Mesenchymal stem cell (in vitro differentiated cells and primary cell): Measurements from ENCODE around the gene GABRA6.

Experiments used
- DNase-seq: peaks from one replicate; pipeline ENCODE4 v3.0.0-alpha.2; 2013
- H2AFZ ChIP-seq: one replicate; pipeline ENCODE4 v1.6.1; 2013; ENCODE audit warnings: low read depth, mild to moderate bottlenecking, control low read depth, inconsistent platforms, low read length, moderate library complexity
- H2AK5ac ChIP-seq: 2 replicates; pipeline ENCODE4 v1.6.1; 2013; ENCODE audit warnings: low read length, moderate library complexity, mild to moderate bottlenecking, inconsistent platforms; ENCODE audit not compliant: severe bottlenecking
- H2BK120ac ChIP-seq: one replicate; pipeline ENCODE4 v1.6.1; 2013; ENCODE audit warnings: low read depth, mild to moderate bottlenecking, inconsistent platforms, low read length, moderate library complexity
- H2BK12ac ChIP-seq, 2 experiments: one replicate each; pipeline ENCODE4 v1.6.1; 2013; ENCODE audit warnings: inconsistent platforms in 2 of 2, low read length in 2 of 2, mild to moderate bottlenecking in 2 of 2, moderate library complexity in 2 of 2, control low read depth in 1 of 2
- H2BK15ac ChIP-seq: one replicate; pipeline ENCODE4 v1.6.1; 2013; ENCODE audit warnings: mild to moderate bottlenecking, low read depth, inconsistent platforms; ENCODE audit not compliant: poor library complexity, severe bottlenecking
- H2BK5ac ChIP-seq: 2 replicates; pipeline ENCODE4 v1.6.1; 2013; ENCODE audit warnings: low read depth, mild to moderate bottlenecking, low read length, control low read depth, inconsistent platforms; ENCODE audit not compliant: poor library complexity, severe bottlenecking
- H3K14ac ChIP-seq, 2 experiments: one replicate each; pipeline ENCODE4 v1.6.1; 2013; ENCODE audit warnings: inconsistent platforms in 2 of 2, low read length in 2 of 2, control low read depth in 1 of 2, mild to moderate bottlenecking in 1 of 2, moderate library complexity in 1 of 2
- H3K18ac ChIP-seq, 2 experiments: one replicate each; pipeline ENCODE4 v1.6.1; 2013; ENCODE audit warnings: inconsistent platforms in 2 of 2, low read length in 2 of 2, control low read depth in 1 of 2, low read depth in 1 of 2, mild to moderate bottlenecking in 1 of 2
- H3K23ac ChIP-seq, 2 experiments: one replicate each; pipeline ENCODE4 v1.6.1; 2013; ENCODE audit warnings: inconsistent platforms in 2 of 2, low read length in 2 of 2, mild to moderate bottlenecking in 2 of 2, moderate library complexity in 2 of 2, control low read depth in 1 of 2
- H3K27ac ChIP-seq: 2 replicates; pipeline ENCODE4 v1.5.1; 2013; ENCODE audit warnings: mild to moderate bottlenecking, moderate library complexity, low read length, control low read depth, inconsistent platforms; ENCODE audit not compliant: poor library complexity, severe bottlenecking
- H3K27me3 ChIP-seq, 2 experiments: 2 replicates each; pipeline versions ENCODE4 v1.6.1 to v1.7.0; 2013; ENCODE audit warnings: low read length in 2 of 2, mild to moderate bottlenecking in 2 of 2, moderate library complexity in 2 of 2, control low read depth in 1 of 2, inconsistent platforms in 1 of 2; ENCODE audit not compliant: control insufficient read depth in 1 of 2, insufficient read depth in 1 of 2
- H3K36me3 ChIP-seq, 2 experiments: 2 replicates each; pipeline versions ENCODE4 v1.6.1 to v1.7.0; 2013; ENCODE audit warnings: low read length in 2 of 2, control low read depth in 1 of 2, inconsistent platforms in 1 of 2, low read depth in 1 of 2, mild to moderate bottlenecking in 1 of 2; ENCODE audit not compliant: insufficient read depth in 2 of 2, control insufficient read depth in 1 of 2
- H3K4ac ChIP-seq, 2 experiments: one replicate each; pipeline ENCODE4 v1.6.1; 2013; ENCODE audit warnings: inconsistent platforms in 2 of 2, low read length in 2 of 2, mild to moderate bottlenecking in 2 of 2, moderate library complexity in 2 of 2, control low read depth in 1 of 2, low read depth in 1 of 2
- H3K4me1 ChIP-seq: 2 replicates; pipeline ENCODE4 v1.6.1; 2013; ENCODE audit warnings: low read depth, low read length, control low read depth; ENCODE audit not compliant: control insufficient read depth, insufficient read depth
- H3K4me2 ChIP-seq: 2 replicates; pipeline ENCODE4 v1.6.1; 2013; ENCODE audit warnings: low read length, mild to moderate bottlenecking, inconsistent platforms; ENCODE audit not compliant: poor library complexity, severe bottlenecking
- H3K4me3 ChIP-seq, 2 experiments: 2 replicates each; pipeline versions ENCODE4 v1.5.1 to v1.7.0; 2013; ENCODE audit warnings: low read length in 2 of 2, mild to moderate bottlenecking in 2 of 2, control low read depth in 1 of 2, low read depth in 1 of 2; ENCODE audit not compliant: insufficient read depth in 1 of 2
- H3K79me1 ChIP-seq: replicated peaks from 2 replicates; pipeline ENCODE4 v1.6.1; 2013; ENCODE audit warnings: mild to moderate bottlenecking, control low read depth, low read length, inconsistent platforms; ENCODE audit not compliant: poor library complexity, severe bottlenecking
- H3K9ac ChIP-seq: 2 replicates; pipeline ENCODE4 v1.7.0; 2013; ENCODE audit warnings: mild to moderate bottlenecking, low read length, moderate library complexity
- H3K9me3 ChIP-seq: 2 replicates; pipeline ENCODE4 v1.7.0; 2013; ENCODE audit warnings: mild to moderate bottlenecking, low read length; ENCODE audit not compliant: control insufficient read depth
- H4K8ac ChIP-seq: one replicate; pipeline ENCODE4 v1.6.1; 2013; ENCODE audit warnings: inconsistent platforms, mild to moderate bottlenecking, low read length, moderate library complexity
- H4K91ac ChIP-seq: one replicate; pipeline ENCODE4 v1.6.1; 2013; ENCODE audit warnings: mild to moderate bottlenecking, low read length, inconsistent platforms
- WGBS: methylation state at CpG from one replicate; pipeline ENCODE4 v1.1.7; 2013; ENCODE audit warnings: mixed read lengths; 5-methylcytosine and 5-hydroxymethylcytosine counted together

The GABRA6 gene

DNA sequence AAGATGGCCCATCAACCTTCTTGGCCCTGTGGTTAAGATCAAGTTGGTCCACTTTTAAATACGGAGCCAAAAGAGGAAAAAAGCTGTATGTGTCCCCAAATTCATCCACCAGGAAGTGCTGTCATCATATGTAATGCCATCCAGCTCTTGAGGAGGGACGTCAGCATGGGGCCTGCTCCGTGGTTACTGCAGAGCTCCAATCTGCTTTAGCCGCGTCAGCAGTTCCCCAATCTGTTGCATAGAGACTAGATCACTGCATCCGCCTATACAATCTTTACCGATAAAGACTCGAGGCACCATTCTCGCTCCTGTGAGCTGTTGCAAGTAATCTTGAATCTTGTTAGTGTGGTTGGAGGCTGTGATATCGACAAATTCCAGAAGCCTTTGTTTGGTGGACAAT lies 65.7 kb downstream of the GABRA6 start:
- H3K18ac ChIP-seq = no peak overlapping the region
- no peak overlapping the region for H4K8ac ChIP-seq
- 75% methylated on average over 10 of the region's 10 CpGs for WGBS
- H3K4me2 ChIP-seq = no peak overlapping the region
- no peak overlapping the region for H2BK5ac ChIP-seq
- no peak for DNase-seq
- no peak overlapping the region for H3K23ac ChIP-seq
- no peak overlapping the region for H3K4ac ChIP-seq
- H3K14ac ChIP-seq = no peak overlapping the region
- H3K9ac ChIP-seq = no peak overlapping the region
- no peak overlapping the region for H2AFZ ChIP-seq
- H3K36me3 ChIP-seq = no peaks in the 10 kb centered on the region
- H2BK12ac ChIP-seq = no peak overlapping the region
- no peaks in the 10 kb centered on the region for H3K27me3 ChIP-seq
- H3K79me1 ChIP-seq = no peaks in the 10 kb centered on the region
- no peak overlapping the region for H3K27ac ChIP-seq
- H3K4me1 ChIP-seq = no peaks in the 10 kb centered on the region
- H2AK5ac ChIP-seq = no peak overlapping the region
- H4K91ac ChIP-seq = no peak overlapping the region
- H3K4me3 ChIP-seq = no peak overlapping the region
- peaks cover 3% of the 10 kb centered on the region for H3K9me3 ChIP-seq
- no peak overlapping the region for H2BK120ac ChIP-seq
- H2BK15ac ChIP-seq = no peak overlapping the region
